ENCODE data around the gene PCGF3.

DNA sequence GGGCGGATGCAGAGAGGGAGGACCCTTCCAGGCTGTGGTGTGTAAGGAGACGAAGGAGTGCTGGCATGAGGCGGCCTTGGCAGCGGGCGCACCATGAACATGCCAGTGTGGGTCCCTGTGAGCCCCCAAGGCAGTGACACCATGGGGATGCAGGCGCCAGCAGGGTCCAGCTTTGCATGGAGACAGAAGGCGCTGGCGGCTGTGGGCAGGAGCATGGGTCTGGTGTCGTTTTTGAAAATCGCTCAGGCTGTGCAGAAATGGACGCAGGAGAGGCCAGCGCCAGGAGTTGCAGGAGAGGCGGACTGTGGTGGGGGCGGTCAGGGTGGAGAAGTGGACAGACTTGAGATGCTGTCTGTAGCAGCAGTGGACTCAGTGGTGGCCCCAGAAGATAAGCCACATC lies 56.1 kb downstream of the PCGF3 start:
- TF ChIP-seq, protein P1, sequence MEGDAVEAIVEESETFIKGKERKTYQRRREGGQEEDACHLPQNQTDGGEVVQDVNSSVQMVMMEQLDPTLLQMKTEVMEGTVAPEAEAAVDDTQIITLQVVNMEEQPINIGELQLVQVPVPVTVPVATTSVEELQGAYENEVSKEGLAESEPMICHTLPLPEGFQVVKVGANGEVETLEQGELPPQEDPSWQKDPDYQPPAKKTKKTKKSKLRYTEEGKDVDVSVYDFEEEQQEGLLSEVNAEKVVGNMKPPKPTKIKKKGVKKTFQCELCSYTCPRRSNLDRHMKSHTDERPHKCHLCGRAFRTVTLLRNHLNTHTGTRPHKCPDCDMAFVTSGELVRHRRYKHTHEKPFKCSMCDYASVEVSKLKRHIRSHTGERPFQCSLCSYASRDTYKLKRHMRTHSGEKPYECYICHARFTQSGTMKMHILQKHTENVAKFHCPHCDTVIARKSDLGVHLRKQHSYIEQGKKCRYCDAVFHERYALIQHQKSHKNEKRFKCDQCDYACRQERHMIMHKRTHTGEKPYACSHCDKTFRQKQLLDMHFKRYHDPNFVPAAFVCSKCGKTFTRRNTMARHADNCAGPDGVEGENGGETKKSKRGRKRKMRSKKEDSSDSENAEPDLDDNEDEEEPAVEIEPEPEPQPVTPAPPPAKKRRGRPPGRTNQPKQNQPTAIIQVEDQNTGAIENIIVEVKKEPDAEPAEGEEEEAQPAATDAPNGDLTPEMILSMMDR (IDR thresholded peaks at IDR 0.05) = no peak
- TF ChIP-seq EP300 (IDR thresholded peaks at IDR 0.05; ENCODE audit: low read depth) = no peak
- no peak for TF ChIP-seq POLR2AphosphoS5 (IDR thresholded peaks at IDR 0.05)
- no peak for TF ChIP-seq POLR2A (IDR thresholded peaks at IDR 0.05)

Data from transverse colon (tissue), 4 donors.